Activated CD4-positive, CD25-positive, alpha-beta regulatory T cell treated with anti-CD3 and anti-CD28 coated beads, Interleukin-2, amount 50 U/mL, for 16 hours (primary cell): ENCODE measurements around the gene FCAR.
"Not testable (repeated sequence)": the region's sequence is repeated elsewhere in the genome, so short reads cannot be mapped to it uniquely, and the experiment has no call there.

ENCODE experiments used
- DNase-seq: peaks from one replicate; pipeline ENCODE4 v3.0.0-alpha.2; 2020; ENCODE audit warnings: low read depth, low spot score

The FCAR gene

DNA sequence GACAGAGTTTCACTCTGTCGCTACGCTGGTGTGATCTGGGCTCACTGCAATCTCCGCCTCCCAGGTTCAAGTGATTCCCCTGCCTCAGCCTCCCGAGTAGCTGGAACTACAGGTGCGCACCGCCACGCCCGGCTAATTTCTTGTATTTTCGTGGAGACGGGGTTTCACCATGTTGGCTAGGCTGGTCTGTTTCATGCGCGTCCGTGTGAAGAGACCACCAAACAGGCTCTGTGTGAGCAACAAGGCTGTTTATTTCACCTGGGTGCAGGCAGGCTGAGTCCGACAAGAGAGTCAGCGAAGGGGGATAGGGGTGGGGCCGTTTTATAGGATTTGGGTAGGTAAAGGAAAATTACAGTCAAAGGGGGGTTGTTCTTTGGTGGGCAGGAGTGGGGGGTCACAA, 20.1 kb downstream of the FCAR start:
- DNase-seq = not testable (repeated sequence)

DNA sequence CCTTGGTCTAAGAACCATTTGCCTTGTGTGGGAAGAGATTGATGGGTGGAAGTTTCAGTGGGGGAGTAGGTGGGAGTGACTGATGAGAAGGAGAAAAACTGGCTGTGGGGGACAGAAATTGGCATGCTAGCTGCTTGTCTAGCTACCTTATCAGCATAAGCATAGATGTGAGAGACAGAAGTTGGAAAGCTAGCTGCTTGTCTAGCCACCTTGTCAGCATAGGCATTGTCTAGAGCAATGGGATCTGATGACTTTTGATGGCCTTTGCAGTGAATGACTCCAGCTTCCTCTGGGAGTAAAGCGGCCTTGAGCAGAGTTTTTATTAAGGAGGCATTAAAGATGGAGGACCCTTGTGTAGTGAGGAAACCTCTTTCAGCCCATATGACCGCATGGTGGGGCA, 22.0 kb downstream of the FCAR start:
- no peak for DNase-seq

DNA sequence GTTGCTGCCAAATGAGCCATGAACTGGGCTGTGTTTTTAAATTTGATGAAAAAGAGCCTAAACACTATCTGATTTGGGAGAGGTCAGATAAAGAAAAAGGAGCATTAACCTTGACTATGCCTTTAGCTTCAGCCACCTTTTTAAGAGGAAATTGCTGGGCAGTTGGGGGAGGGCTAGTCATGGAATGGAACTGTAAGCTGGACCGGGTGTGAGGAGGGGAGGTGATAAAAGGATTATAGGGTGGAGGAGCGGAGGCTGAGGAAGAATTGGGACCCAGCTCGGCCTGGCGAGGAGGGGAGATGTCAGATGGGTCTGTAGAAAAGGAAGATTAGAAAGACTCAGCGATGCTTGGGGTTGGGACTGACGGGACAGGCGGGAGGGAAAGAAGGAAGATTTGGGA, 24.6 kb downstream of the FCAR start:
- DNase-seq = not testable (repeated sequence)

DNA sequence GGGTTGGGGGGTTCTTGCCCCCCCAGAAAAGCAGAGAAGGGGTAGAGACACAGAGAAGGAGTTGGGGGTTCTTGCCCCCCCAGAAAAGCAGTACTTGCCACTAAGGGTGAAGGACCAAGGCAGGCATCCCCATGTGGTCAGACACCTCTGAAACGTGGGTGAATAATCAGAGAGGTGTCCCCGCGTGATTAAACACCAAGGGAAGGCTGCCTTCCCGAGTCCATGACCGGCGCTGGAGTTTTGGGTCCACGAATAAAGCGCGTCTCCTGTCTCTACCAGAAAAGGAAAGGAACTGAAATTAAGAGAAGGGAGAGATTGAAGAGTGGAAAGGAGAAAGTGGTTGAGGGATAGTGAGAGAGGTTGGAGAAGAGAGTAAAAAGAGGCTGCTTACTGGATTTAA, 25.6 kb downstream of the FCAR start:
- DNase-seq = not testable (repeated sequence)

GRCh38 chr19:54901153-54901552, 27.1 kb downstream of the FCAR start:
- DNase-seq = not testable (repeated sequence)

DNA sequence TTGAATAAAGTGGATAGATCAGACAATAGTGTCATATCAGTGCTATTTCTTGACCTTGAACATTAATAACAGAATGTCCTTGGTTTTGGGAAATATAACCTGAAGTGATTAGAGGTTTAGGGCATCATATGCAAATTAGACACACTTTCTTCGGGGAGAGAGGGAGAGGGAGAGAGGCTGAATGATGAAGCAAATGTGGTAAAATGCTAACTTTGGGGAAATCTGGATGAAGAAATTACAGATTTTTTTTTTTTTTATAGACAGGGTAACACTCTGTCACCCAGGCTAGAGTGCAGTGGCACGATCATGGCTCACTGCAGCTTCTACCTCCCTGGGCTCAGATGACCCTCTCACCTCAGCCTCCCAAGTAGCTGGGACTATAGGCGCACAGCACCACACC, 28.0 kb downstream of the FCAR start:
- no peak for DNase-seq

DNA sequence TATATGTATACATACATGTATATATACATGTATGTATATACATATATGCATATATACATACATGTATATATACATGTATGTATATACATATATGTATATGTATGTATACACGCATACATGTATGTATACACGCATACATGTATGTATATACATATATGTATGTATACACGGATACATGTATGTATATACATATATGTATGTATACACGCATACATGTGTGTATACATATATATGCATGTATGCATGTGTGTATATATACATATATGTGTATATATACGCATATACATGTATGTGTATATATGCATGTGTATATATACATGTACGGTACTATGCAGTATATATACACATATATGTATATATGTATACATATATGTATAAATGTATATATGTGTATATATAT, 29.3 kb downstream of the FCAR start:
- DNase-seq = no peak

- DNase-seq = not testable (repeated sequence)
Measured at GRCh38 chr19:54904261-54904660, 30.2 kb downstream of the FCAR start.

DNA sequence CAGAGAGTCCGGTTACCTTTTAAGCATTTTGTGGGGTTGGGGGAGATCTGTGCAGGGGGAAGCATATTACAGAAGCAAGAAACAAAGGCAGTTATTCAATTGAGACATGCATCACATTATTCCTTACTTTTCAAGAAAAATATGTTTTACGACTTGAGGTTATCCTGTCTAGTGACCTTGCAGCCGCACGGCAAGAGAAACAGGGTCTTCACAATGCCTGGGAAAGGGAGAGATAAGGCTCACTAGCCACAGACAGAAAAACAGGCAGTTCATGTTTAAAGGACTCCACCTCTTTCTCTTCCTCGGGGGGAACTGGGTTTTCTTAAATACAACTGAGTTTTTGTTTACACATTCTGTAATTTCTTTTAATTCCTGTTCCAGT, 31.4 kb downstream of the FCAR start:
- DNase-seq = no peak

DNA sequence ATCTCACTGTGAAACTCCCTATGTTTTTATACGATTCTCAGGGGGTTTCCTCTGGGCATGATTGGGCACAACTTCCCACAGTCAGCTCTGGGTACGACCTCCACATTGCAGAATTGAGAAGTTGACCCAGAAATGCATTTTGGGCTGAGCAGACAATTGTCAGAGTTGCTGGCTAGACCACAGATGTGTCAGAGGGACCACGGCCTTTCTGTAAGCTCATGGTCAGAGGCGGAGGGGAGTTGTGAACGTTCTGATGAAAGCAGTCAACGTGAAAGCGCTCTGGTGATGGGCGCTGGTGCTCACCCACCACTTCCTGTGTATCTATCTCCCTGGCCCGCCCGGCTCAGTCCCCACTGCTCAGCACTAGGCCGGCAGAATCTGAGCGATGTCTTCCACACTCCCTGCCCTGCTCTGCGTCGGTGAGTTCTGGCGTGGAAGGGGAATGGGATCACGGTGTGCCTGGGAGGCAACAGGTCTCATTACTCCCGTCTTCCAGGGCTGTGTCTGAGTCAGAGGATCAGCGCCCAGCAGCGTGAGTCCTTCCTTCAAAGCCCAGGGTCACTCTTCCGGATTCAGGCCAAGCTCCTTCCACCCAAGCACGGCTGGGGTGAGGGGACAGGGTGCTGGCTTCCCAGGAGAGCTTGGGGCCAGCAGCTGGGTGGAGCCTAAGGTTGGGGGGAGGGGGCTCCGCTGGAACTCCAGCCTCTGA, 31.9 kb downstream of the FCAR start, which contains the start of gene NCR1:
NCR1 (plus strand) TSS at position 346 of the 709 bp plus-strand sequence; CDS start at position 386, 40 bp downstream.
- DNase-seq = no peak

DNA sequence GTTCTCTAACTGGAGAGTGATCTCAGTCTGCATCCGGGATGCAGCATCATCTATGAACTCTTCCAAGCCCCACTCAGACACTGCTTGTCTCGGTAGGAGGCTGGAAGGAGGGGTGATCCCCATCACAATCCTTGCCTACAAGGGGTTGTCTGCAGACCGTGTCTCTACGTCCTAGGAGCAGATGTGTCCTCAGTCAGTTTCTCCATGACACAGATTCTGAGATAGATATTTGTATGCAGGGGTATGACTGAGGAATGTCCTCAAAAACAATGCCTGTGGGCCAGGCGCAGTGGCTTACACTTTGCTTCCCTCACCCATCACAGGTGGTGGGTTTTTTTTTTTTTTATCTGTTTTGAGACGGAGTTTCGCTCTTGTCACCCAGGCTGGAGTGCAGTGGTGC, 32.8 kb downstream of the FCAR start:
- no peak for DNase-seq

DNA sequence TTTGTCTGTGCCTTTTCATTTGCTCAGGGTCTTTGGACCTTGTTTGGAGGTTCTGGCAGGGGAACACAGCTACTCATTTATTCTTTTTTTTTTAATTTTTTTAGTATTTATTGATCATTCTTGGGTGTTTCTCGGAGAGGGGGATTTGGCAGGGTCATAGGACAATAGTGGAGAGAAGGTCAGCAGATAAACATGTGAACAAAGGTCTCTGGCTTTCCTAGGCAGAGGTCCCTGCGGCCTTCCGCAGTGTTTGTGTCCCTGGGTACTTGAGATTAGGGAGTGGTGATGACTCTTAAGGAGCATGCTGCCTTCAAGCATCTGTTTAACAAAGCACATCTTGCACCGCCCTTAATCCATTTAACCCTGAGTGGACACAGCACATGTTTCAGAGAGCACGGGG, 33.9 kb downstream of the FCAR start:
- not testable (repeated sequence) for DNase-seq

- DNase-seq = no peak
Measured at GRCh38 chr19:54916822-54917221, 42.8 kb downstream of the FCAR start.

DNA sequence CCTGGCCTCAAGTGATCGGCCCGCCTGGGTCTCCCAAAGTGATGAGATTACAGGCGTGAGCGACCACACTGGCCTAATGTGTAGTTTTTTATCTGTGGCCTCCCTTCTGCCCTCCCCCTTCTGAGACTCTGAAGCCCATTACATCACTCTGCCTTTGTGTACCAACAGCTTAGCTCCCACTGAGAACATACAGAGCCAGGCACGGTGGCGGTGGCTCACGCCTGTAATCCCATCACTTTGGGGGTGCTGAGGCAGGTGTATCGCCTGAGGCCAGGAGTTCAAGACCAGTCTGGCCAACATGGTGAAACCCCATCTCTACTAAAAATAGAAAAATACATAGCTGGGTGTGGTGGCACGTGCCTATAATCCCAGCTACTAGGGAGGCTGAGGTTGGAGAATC, 44.5 kb downstream of the FCAR start:
- DNase-seq = no peak

GRCh38 chr19:54919646-54920563, 45.9 kb downstream of the FCAR start:
- not testable (repeated sequence) for DNase-seq

- DNase-seq = no peak
Measured at GRCh38 chr19:54921082-54921481, 47.0 kb downstream of the FCAR start.

GRCh38 chr19:54923276-54923675, 49.2 kb downstream of the FCAR start:
- DNase-seq = no peak

GRCh38 chr19:54928299-54928698, 54.3 kb downstream of the FCAR start:
- DNase-seq = no peak

DNA sequence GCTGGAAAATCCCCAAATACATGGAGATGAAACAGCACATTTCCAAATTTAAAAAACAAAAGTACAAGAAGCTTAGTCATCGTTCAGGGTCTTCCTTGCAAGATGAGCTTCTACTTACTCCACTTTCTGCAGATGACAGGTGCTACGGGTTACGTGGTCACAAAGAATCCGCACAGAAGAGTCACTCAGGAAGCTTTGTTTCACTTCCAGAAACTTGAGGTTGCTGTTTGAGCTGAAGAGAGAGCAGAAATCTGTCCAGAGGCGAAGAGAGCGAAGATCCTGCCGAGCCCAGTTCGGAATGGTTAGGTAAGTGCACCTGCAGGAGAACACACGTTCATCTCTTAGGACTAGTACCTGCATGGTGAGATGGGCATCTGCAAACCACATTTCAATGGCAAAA, 63.9 kb downstream of the FCAR start:
- DNase-seq = no peak

GRCh38 chr19:54938906-54939305, 64.9 kb downstream of the FCAR start:
- no peak for DNase-seq

DNA sequence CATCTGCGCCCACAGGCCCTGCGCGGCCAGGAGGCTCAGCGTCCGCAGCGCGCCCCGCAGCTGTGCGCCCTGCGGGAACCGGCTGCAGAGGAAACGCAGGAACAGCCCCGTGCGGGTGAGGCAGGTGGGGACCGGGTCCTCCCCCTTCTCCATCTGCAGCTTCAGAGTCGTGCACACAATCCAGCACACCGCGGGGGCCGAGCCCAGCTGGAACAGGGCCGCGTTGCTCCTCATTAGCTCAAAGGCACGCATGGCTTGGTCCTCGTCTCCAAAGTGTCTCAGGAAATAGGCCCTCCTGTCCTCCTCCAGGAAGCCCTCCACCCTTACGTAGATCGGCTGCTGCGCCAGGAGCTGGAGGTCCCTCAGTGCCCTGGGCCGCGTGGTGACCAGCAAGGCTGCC, 65.5 kb downstream of the FCAR start:
- DNase-seq = not testable (repeated sequence)
